MCF 10A (cell line): Measurements from ENCODE around the gene UXT. TPM values are rescaled to one million over a fixed set of nuclear protein-coding genes. Genes with fewer than 3 reads are reported as not detected.

Source experiments
- Bru-seq: library from RNA; stranded (reverse); fragments of 400-500 nt; gene quantifications from one replicate; lab custom pipeline; 2021; lab: Mats Ljungman, UMichigan
- BruChase-seq, 2 experiments: library from RNA; stranded (reverse); fragments of 400-500 nt; gene quantifications; one replicate each; lab custom pipeline; 2021; lab: Mats Ljungman, UMichigan
- BruUV-seq: library from RNA; stranded (reverse); fragments of 400-500 nt; replicated peaks from 2 replicates; lab custom pipeline; 2021; lab: Mats Ljungman, UMichigan
- CTCF ChIA-PET: fragments of 300-600 bp; sonication (Branson Sonifier 250); formaldehyde crosslinking; extraction: SDS; loops from one replicate; lab custom pipeline; 2021; ENCODE audit warnings: antibody characterized with exemption, inconsistent platforms; lab: Yijun Ruan, JAX
- POLR2A ChIA-PET: fragments of 300-600, 350-650 bp; sonication (Branson Sonifier 250); formaldehyde crosslinking; extraction: SDS; loops from one replicate; lab custom pipeline; 2020; ENCODE audit warnings: antibody characterized with exemption, inconsistent platforms; lab: Yijun Ruan, JAX
- DNase-seq: peaks from one replicate; pipeline ENCODE4 v3.0.0-alpha.2; 2018; ENCODE audit not compliant: unreplicated experiment
- H3K27ac Mint-ChIP-seq: one replicate; pipeline ENCODE4 v1.8.0; 2022; ENCODE audit warnings: mild to moderate bottlenecking, low read depth, mixed read lengths; ENCODE audit not compliant: unreplicated experiment
- H3K27me3 Mint-ChIP-seq: one replicate; pipeline ENCODE4 v1.8.0; 2022; ENCODE audit warnings: mixed read lengths; ENCODE audit not compliant: insufficient read depth, unreplicated experiment
- H3K36me3 Mint-ChIP-seq: one replicate; pipeline ENCODE4 v1.8.0; 2022; ENCODE audit warnings: mild to moderate bottlenecking, moderate library complexity, mixed read lengths; ENCODE audit not compliant: insufficient read depth, unreplicated experiment
- H3K4me1 Mint-ChIP-seq: one replicate; pipeline ENCODE4 v1.8.0; 2022; ENCODE audit warnings: mixed read lengths; ENCODE audit not compliant: insufficient read depth, unreplicated experiment
- H3K4me3 Mint-ChIP-seq: one replicate; pipeline ENCODE4 v1.8.0; 2022; ENCODE audit warnings: mild to moderate bottlenecking, moderate library complexity, mixed read lengths; ENCODE audit not compliant: unreplicated experiment
- H3K9me3 Mint-ChIP-seq: one replicate; pipeline ENCODE4 v1.8.0; 2022; ENCODE audit warnings: mixed read lengths; ENCODE audit not compliant: unreplicated experiment
- intact Hi-C: fragments of 100-400 bp; cut with micrococcal nuclease; formaldehyde crosslinking; loops from 2 replicates; pipeline ENCODE4 v1.14.1; 2022
- long read RNA-seq: library from polyadenylated mRNA; stranded (forward); transcript quantifications from one replicate; pipeline ENCODE4 v2.0.0, GENCODE V29; 2022
- total RNA-seq: library from RNA; stranded (reverse); gene quantifications from 2 replicates; pipeline ENCODE4 v1.2.3, GENCODE V29; 2022
- TF ChIP-seq, protein P1 (sequence below): fragments of 200-600 bp; IDR thresholded peaks from one replicate; pipeline ENCODE4 v1.8.0; 2022; ENCODE audit warnings: antibody characterized with exemption, mild to moderate bottlenecking; ENCODE audit not compliant: unreplicated experiment

UXT gene, protein sequence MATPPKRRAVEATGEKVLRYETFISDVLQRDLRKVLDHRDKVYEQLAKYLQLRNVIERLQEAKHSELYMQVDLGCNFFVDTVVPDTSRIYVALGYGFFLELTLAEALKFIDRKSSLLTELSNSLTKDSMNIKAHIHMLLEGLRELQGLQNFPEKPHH
- total RNA-seq, result 112 and 140 TPM in 2 replicates
- percentile 86 among the genes with signal in this experiment for Bru-seq, nascent RNA
- percentile 74 among the genes with signal in this experiment for BruChase-seq, experiment 1, labeled RNA remaining after a 6-hour chase
- BruChase-seq, experiment 2, labeled RNA remaining after a 2-hour chase, result percentile 71 among the genes with signal in this experiment
- long read RNA-seq, transcript UXT-202 (6 exons, 701 nt), result minor isoform, 18 of 74 reads
- long read RNA-seq, transcript UXT-201 (7 exons, 574 nt), result major isoform, 49 of 74 reads
- long read RNA-seq, partial matches to known transcripts, result 1 of 74 reads
- long read RNA-seq, other reads (novel, unspliced or antisense), result 6 of 74 reads

DNA sequence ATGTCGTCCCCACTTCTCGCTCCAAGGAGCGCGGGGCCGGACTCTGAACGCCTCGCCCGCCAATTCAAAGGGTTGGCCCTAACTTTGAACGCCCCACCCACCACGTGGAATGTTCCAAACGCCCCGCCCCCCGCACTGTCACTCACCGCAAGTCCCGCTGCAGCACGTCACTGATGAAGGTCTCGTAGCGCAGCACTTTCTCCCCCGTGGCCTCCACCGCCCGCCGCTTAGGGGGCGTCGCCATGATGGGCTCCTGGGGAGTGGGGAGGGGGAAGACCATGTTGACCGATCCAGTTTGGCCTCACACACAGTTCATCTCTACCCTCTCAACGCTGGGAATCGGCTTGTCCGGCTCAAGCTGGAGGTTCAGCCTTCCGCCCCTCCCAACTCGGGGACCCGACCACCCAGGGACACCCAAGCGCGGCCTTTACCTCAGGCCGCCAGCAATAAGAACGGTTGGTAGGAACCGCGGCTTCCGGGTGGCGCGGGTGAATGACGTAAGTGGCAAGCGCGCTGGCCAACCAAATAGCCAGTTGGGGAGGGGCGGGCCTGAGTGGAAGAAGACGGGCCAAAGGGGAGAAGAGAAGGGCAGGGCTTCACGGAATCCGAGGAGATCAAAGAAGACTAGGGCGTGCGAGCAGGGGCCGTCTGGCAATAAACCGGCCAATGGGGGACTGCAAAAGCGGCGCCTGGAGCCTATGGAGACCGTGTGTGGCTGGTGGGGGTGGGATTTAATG, at the start of gene UXT:
Gene UXT, minus strand, starts transcription at position 497 of the 737 bp plus-strand sequence. Its CDS starts 253 bp downstream, at position 244.
- BruUV-seq, result no TSS peak
- Mint-ChIP-seq H3K27ac (peak within 1 kb of the TSS; percentile 98), H3K4me1 (peaks cover 12% of the 10 kb centered on the region), H3K36me3 (peaks cover 18% of the 10 kb centered on the region), H3K4me3 (peak within 1 kb of the TSS; percentile 95), H3K9me3 (peaks cover 6% of the 10 kb centered on the region), H3K27me3 (no peaks in the 10 kb centered on the region)
- TF ChIP-seq, protein P1, sequence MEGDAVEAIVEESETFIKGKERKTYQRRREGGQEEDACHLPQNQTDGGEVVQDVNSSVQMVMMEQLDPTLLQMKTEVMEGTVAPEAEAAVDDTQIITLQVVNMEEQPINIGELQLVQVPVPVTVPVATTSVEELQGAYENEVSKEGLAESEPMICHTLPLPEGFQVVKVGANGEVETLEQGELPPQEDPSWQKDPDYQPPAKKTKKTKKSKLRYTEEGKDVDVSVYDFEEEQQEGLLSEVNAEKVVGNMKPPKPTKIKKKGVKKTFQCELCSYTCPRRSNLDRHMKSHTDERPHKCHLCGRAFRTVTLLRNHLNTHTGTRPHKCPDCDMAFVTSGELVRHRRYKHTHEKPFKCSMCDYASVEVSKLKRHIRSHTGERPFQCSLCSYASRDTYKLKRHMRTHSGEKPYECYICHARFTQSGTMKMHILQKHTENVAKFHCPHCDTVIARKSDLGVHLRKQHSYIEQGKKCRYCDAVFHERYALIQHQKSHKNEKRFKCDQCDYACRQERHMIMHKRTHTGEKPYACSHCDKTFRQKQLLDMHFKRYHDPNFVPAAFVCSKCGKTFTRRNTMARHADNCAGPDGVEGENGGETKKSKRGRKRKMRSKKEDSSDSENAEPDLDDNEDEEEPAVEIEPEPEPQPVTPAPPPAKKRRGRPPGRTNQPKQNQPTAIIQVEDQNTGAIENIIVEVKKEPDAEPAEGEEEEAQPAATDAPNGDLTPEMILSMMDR, result no peak
- CTCF ChIA-PET, result no interaction called here
- POLR2A ChIA-PET, result no interaction called here
- peak; percentile 92 for DNase-seq
- intact Hi-C loops, result loop anchor here (5.0 kb wide), 1 partner anchor 368 kb away; no protein-coding TSS in a partner anchor

DNA sequence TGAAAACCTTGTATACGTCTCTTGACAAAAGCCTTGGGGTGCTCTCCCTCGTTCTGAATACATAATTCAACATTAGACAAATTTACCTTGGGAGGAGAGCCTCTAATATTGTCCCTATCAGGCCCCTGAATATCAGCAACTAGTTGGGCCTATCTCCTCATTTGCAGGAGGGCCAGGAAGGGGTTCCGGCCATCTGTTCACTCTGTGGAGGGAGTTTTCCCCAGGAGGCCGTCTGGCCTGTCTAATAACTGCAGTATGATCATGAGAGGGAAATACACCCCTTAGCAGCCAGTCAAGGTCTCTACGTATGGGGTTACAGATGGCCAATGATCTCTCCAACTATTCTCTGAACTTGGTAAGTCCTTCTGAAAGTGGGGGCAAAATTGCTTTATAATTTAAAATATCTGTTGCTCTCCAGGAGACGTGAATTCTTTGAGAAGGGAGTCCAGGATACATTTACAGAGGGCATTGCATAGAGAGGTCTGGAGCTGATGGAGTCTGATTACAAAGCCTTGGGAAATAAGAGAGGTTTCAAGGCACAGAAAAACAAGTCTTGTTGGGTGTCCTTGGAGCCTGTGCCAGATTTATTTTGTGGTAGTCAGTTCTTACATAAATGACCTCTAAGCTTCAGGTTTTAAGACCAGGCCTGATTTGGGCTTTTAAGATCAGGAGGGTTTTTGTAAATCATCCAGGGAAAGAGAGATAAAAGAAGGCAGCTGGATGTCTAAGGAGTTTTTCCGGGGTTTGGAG, 48.2 kb upstream of the UXT start:
- POLR2A ChIA-PET, result no interaction called here
- CTCF ChIA-PET, result interaction anchor here (0.6 kb wide), 1 partner anchor 351 kb away, joined by 4 read pairs; no protein-coding TSS in a partner anchor
- intact Hi-C loops, result no loop called here
- Mint-ChIP-seq H3K4me1 (peaks cover 8% of the 10 kb centered on the region), H3K27ac (peak overlapping the region; percentile 35), H3K4me3 (no peak overlapping the region), H3K36me3 (no peaks in the 10 kb centered on the region), H3K9me3 (no peaks in the 10 kb centered on the region), H3K27me3 (no peaks in the 10 kb centered on the region)
- no peak for DNase-seq
- TF ChIP-seq, protein P1, result no peak
- BruUV-seq, result no TSS peak

DNA sequence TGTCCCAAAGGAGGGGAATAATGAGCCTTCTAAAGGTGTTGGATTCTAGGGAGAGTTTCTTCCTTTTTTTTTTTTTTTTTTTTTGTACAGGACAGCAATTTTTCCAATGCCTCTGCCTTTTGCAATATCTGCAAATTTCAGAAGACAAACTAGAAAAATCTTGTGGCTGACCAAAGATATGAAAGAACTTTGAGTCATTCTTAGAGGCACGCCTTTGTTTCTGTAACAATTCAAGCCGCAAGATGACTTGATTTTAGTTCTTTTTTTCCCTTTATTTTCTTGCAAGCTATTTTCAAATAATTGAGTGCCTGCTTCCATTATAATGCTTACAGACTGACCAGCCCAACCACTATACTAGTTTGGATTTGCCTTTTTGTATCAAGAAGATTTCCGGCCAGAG, 47.6 kb upstream of the UXT start:
- H3K9me3 Mint-ChIP-seq, result no peaks in the 10 kb centered on the region
- no TSS peak for BruUV-seq
- ChIA-PET CTCF (interaction anchor here (0.6 kb wide), 1 partner anchor 351 kb away, joined by 4 read pairs; no protein-coding TSS in a partner anchor), POLR2A (no interaction called here)
- peak; percentile 1 for DNase-seq
- no peak overlapping the region for H3K4me3 Mint-ChIP-seq
- no peaks in the 10 kb centered on the region for H3K36me3 Mint-ChIP-seq
- H3K27me3 Mint-ChIP-seq, result no peaks in the 10 kb centered on the region
- peak overlapping the region; percentile 35 for H3K27ac Mint-ChIP-seq
- intact Hi-C loops, result no loop called here
- peaks cover 8% of the 10 kb centered on the region for H3K4me1 Mint-ChIP-seq
- TF ChIP-seq, protein P1, result no peak
